ENCODE data around the gene RRBP1. TPM values are rescaled to one million over a fixed set of nuclear protein-coding genes. Genes with fewer than 3 reads are reported as not detected.

The RRBP1 gene
- total RNA-seq, 1 donor from 2014 or later = 73.1 TPM

DNA sequence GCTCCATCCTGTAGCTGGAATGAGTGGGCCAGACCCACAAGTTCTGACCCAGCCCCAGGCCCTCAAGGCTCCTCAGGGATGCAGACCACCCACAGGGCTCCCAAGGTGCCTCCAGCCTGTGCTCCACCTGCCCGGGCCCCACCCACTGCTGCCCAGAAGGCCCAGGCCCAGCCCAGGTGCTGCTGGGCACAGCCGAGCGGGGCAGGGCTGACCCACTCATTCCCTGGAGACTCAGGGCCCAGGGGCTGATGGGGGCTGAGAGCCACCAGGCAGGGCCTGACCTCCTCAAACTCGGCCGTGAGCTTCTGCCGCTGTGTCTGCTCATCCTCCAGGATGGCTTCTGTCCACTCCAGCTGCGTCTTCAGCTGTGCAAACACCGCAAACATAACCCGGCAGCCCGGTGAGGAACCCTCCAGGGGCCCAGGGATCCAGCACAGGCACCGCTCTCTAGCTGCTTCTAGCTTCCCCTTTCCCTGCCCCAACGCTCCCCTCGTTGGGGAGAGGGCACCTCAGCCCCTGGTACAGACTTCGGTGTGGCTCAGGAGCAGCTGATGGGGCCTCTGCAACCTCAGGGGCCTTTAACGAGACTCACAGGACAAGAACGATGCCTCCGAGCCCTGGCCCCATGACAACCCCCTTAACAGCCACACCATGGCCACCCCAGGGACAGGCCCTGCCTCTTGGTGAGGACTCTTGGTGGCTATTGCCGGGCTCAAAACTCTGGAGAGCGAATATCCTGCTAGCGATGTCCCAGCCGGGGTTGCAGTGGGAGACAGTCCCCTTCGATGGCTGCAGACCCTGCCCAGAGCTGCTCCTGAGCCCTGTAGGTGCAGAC lies 66.2 kb downstream of the RRBP1 start:
- TF ChIP-seq, protein P1, sequence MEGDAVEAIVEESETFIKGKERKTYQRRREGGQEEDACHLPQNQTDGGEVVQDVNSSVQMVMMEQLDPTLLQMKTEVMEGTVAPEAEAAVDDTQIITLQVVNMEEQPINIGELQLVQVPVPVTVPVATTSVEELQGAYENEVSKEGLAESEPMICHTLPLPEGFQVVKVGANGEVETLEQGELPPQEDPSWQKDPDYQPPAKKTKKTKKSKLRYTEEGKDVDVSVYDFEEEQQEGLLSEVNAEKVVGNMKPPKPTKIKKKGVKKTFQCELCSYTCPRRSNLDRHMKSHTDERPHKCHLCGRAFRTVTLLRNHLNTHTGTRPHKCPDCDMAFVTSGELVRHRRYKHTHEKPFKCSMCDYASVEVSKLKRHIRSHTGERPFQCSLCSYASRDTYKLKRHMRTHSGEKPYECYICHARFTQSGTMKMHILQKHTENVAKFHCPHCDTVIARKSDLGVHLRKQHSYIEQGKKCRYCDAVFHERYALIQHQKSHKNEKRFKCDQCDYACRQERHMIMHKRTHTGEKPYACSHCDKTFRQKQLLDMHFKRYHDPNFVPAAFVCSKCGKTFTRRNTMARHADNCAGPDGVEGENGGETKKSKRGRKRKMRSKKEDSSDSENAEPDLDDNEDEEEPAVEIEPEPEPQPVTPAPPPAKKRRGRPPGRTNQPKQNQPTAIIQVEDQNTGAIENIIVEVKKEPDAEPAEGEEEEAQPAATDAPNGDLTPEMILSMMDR (conservative IDR thresholded peaks at IDR 0.05; ENCODE audit: low read depth, low read length) = no peak
- DNase-seq (ENCODE audit: low read depth) = no peak
- no peak overlapping the region for H3K4me3 ChIP-seq (ENCODE audit: low read depth, low read length)

DNA sequence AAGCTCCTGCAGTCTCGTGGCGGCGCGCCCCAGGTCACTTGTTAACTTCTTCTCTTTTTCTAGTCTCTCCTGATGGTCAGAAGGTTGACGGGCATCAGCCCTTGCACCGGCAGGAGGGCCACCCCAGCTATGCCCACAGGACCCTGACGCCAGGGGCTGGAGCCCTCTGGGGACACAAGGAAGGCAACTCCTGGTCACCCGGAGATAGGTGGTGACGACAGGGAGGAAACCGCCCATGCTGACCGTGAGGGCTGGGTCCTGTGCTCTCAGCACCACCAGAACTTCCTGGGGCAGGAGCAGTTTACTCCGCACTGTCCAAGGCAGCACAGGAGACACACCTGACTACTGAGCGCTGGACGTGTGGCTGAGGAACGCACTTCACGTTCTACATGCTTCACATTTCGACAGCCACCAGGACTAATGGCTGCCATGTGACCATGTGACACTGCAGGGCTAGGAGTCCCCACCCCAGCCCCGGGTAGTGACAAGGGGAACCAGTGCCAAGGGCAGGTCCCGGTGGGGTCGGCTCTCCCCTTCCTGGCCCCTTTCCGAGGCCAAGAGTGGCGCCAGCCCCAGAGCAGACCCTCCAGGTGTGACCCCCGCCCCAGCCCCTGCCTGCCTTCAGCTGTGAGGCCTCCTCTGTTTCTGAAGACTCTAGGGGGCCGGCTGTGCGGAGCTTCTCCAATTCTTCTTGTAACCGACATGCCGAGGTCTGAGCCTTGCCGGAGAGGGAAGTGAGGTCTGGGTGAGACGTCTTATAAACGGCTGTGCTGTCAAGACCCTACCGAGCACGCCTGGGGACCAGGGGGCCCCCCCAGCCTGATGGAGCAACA lies 67.0 kb downstream of the RRBP1 start:
- TF ChIP-seq, protein P1 (conservative IDR thresholded peaks at IDR 0.05; ENCODE audit: low read depth, low read length) = no peak
- no peak overlapping the region for H3K4me3 ChIP-seq (ENCODE audit: low read depth, low read length)
- DNase-seq (ENCODE audit: low read depth) = no peak

DNA sequence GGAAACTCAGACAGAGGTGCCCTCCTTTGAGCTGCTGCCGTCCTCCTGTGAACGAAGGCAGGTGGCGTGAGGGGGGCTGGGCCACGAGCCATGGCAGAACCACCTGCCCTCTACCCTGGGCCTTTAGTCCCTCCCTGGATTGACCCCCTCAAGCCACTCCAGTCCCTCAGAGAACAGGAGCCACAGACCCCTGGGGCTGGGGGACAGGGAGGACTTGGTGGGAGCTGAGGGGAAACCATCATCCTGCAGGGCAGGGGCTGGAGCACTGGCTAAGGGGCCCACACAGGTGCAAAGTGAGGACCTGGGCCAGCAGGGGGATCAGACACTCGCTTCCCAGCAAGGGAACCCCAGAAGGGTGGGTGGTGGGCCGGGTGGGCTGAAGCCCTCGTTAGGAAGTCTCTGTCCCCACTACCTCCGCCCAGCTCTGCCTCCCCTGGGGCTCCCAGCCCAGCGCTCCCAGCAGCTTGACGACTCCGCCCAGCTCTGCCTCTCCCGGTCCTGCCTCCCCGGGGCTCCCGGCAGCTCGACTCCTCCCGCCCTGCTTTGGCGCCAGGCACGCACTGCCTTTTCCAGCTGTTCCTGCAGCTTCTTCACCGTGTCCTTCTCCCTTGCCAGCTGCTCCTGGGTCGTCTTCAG lies 67.7 kb downstream of the RRBP1 start:
- no peak for DNase-seq (ENCODE audit: low read depth)
- no peak overlapping the region for H3K4me3 ChIP-seq (ENCODE audit: low read depth, low read length)
- TF ChIP-seq, protein P1 (conservative IDR thresholded peaks at IDR 0.05; ENCODE audit: low read depth, low read length) = no peak

DNA sequence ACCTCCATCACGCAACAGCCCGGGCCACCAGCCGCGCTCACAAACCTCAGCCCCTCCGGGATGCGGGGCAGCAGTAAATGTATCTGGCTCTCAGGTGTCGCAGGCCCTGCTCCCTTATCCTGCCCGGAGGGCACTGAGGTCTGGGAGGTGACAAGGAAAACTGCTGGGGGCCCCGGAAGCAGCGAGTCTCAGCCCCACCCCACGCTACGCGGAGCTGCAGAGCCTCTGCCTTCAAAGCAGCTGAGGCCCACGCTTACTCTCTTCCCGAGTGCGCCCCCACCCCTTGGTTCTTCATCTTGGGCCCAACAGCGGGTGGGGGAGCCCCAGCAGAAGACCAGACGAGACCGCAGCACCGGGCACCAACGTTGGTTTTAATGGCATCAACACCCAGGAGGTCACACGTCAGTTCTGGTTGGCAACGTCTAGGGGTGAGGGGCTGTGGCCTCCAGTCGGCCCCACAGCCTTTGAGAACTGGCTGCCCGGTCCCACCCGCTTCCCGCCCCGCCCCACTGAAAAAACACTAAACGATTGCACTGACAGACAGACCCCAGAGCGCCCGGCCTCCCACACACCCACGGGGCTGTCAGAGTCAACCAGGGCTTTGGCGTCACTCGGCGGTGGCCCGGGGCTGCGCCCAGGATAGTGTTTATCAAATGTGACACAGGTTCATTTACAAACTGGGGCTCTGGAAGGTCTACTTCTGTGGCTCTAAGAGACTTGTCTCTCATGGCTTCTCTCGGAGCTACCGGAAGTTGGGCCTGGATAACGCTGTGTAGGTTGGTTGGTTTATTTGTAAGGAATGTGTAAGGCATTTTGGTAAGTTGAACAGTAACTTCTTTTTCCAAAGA lies 68.5 kb downstream of the RRBP1 start:
- no peak for DNase-seq (ENCODE audit: low read depth)
- TF ChIP-seq, protein P1 (conservative IDR thresholded peaks at IDR 0.05; ENCODE audit: low read depth, low read length) = no peak
- H3K4me3 ChIP-seq (ENCODE audit: low read depth, low read length) = no peak overlapping the region

DNA sequence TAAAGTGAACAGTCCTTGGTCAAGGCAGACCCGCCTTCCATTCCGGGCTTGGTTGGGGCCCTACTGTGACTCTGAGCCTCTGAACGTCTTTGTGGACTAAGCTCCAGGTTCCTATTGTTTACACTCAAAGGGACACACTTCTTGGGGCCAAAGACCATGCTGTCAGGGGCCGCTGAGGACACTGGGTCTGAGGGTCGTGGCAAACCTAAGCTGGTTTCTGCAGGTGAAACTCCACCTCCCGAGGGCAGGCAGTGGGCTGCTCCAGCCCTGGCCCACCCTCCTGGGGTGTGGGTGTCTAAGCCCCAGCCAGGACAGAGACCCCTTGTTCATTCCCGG lies 69.1 kb downstream of the RRBP1 start:
- no peak for DNase-seq (ENCODE audit: low read depth)
- TF ChIP-seq, protein P1 (conservative IDR thresholded peaks at IDR 0.05; ENCODE audit: low read depth, low read length) = no peak
- no peak overlapping the region for H3K4me3 ChIP-seq (ENCODE audit: low read depth, low read length)

DNA sequence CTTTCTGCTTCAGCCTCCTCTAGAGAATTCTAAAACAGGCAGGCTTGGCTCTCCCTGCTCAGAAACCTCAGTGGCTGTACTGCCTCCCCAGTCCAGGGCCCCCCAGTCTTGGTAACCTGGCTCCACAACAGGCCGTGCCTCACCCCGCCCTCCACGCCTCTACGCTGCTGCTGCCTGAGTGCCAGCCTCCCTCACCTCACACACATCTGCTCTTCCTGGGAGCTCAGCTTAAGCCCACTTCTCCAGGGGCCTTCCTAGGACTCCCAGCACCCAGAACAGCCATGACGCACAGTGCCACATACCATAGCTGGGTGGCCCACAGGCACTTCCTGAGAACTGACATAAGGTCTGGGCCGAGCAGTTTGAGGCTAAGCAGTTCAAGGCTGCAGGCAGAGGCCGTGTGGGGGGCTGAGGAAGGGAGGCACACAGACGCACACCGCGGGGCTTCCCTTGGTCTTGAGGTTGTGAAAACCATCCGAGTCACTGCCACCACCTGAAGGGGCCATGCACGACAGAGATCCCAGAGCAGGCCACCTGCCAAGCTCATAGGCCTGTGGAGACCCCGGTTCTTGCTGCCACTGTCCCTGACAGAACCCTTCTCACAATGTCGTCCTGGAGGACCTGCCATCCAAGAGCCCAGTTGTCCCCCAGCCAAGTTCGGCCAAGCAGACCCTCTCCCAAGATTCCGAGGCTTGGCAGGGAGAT lies 69.6 kb downstream of the RRBP1 start:
- DNase-seq (ENCODE audit: low read depth) = no peak
- TF ChIP-seq, protein P1 (conservative IDR thresholded peaks at IDR 0.05; ENCODE audit: low read depth, low read length) = no peak
- no peak overlapping the region for H3K4me3 ChIP-seq (ENCODE audit: low read depth, low read length)

Measured in epithelial cell of proximal tubule (primary cell).